Stimulated activated CD4-positive, alpha-beta T cell treated with anti-CD3 and anti-CD28 coated beads, Interleukin-4, amount 100 ng/mL, for 4 hours (primary cell): Measurements from ENCODE around the gene SVIL.
"Not testable (repeated sequence)": the region's sequence is repeated elsewhere in the genome, so short reads cannot be mapped to it uniquely, and the experiment has no call there.

Source experiments
- DNase-seq, 2 experiments: peaks; one replicate each; pipeline ENCODE4 v3.0.0-alpha.2; 2020

The SVIL gene

GRCh38 chr10:29510483-29511157, 124.2 kb downstream of the SVIL start:
- DNase-seq: not testable (repeated sequence)

- DNase-seq: no peak
These were observed 126.1 kb downstream of the SVIL start for GRCh38 chr10:29508554-29509244.

GRCh38 chr10:29507750-29508149, 127.0 kb downstream of the SVIL start:
- not testable (repeated sequence) for DNase-seq

- not testable (repeated sequence) for DNase-seq
These were observed 128.3 kb downstream of the SVIL start for GRCh38 chr10:29506324-29506921.

GRCh38 chr10:29502351-29502750, 132.4 kb downstream of the SVIL start:
- no peak for DNase-seq

GRCh38 chr10:29501692-29502091, 133.1 kb downstream of the SVIL start:
- no peak for DNase-seq

- no peak for DNase-seq
These were observed 134.7 kb downstream of the SVIL start for GRCh38 chr10:29499993-29500537.

GRCh38 chr10:29496341-29497162, 138.2 kb downstream of the SVIL start:
- peak; percentile 31 to 61 for DNase-seq

GRCh38 chr10:29495366-29495765, 139.4 kb downstream of the SVIL start:
- no peak for DNase-seq

GRCh38 chr10:29493697-29494096, 141.1 kb downstream of the SVIL start:
- DNase-seq: no peak

GRCh38 chr10:29492774-29493173, 142.0 kb downstream of the SVIL start:
- DNase-seq: no peak

GRCh38 chr10:29491918-29492317, 142.9 kb downstream of the SVIL start:
- DNase-seq: no peak

GRCh38 chr10:29490781-29491280, 143.9 kb downstream of the SVIL start:
- DNase-seq: not testable (repeated sequence)

- DNase-seq: not testable (repeated sequence)
These were observed 146.3 kb downstream of the SVIL start for GRCh38 chr10:29488471-29488870.

GRCh38 chr10:29487884-29488266, 146.9 kb downstream of the SVIL start:
- not testable (repeated sequence) for DNase-seq

- not testable (repeated sequence) for DNase-seq
These were observed 147.5 kb downstream of the SVIL start for GRCh38 chr10:29487032-29487883.

GRCh38 chr10:29486433-29486832, 148.3 kb downstream of the SVIL start:
- no peak for DNase-seq

GRCh38 chr10:29484677-29485076, 150.1 kb downstream of the SVIL start:
- DNase-seq: not testable (repeated sequence)

- peak in 1 of 2 experiments; percentile 8 for DNase-seq
These were observed 152.0 kb downstream of the SVIL start for GRCh38 chr10:29482591-29483431.

- no peak for DNase-seq
These were observed 152.8 kb downstream of the SVIL start for GRCh38 chr10:29481906-29482440.
